Measurements from ENCODE around the gene SESN1.

Gene SESN1

DNA sequence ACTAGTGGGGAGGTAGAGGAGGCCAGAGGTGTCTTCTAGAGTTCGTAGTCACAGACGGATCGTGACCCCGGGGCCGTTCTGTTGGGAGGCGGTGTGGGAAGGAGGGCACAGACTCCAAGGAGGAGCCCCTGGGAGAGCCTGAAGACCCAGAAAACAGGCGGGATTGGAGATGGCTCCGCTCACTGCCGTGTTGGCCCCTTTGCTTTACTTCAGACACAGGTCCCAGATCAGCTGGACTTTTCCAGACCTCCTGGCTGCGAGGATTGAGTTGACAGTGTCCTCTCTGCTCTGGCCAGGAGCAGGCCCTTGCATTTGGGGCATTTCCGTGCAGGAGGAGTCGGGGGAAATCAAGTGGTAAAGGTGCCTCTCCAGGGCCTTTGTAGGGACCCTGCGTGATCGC is 133.6 kb downstream of the SESN1 start:
- H3K4me3 ChIP-seq (ENCODE audit: low read depth in 1 of 2, low read length in 2 of 2): no peak overlapping the region
- H3K9ac ChIP-seq (ENCODE audit: low read depth, low read length): no peak overlapping the region
- ATAC-seq (ENCODE audit: insufficient read depth, low read depth) (no peak), DNase-seq (no peak)
- TF ChIP-seq EZH2 (IDR thresholded peaks at IDR 0.05; ENCODE audit: borderline replicate concordance, low read depth, low read length, severe bottlenecking): no peak
- TF ChIP-seq, protein P1, sequence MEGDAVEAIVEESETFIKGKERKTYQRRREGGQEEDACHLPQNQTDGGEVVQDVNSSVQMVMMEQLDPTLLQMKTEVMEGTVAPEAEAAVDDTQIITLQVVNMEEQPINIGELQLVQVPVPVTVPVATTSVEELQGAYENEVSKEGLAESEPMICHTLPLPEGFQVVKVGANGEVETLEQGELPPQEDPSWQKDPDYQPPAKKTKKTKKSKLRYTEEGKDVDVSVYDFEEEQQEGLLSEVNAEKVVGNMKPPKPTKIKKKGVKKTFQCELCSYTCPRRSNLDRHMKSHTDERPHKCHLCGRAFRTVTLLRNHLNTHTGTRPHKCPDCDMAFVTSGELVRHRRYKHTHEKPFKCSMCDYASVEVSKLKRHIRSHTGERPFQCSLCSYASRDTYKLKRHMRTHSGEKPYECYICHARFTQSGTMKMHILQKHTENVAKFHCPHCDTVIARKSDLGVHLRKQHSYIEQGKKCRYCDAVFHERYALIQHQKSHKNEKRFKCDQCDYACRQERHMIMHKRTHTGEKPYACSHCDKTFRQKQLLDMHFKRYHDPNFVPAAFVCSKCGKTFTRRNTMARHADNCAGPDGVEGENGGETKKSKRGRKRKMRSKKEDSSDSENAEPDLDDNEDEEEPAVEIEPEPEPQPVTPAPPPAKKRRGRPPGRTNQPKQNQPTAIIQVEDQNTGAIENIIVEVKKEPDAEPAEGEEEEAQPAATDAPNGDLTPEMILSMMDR (IDR thresholded peaks at IDR 0.05; ENCODE audit: borderline replicate concordance, extremely low read depth, low read length, poor library complexity, severe bottlenecking): no peak
- H4K20me1 ChIP-seq (ENCODE audit: insufficient read depth, low read length): no peaks in the 10 kb centered on the region
- no peaks in the 10 kb centered on the region for H3K79me2 ChIP-seq (ENCODE audit: insufficient read depth, low read length)
- no peaks in the 10 kb centered on the region for H3K27me3 ChIP-seq (ENCODE audit: insufficient read depth, low read length, poor library complexity)
- H3K9me3 ChIP-seq (ENCODE audit: insufficient read depth, low read length, severe bottlenecking): no peaks in the 10 kb centered on the region
- H2AFZ ChIP-seq (ENCODE audit: low read depth, low read length): no peak overlapping the region
- no peaks in the 10 kb centered on the region for H3K4me1 ChIP-seq (ENCODE audit: insufficient read depth, low read length)
- no peaks in the 10 kb centered on the region for H3K36me3 ChIP-seq (ENCODE audit: insufficient read depth, low read length)
- H3K27ac ChIP-seq (ENCODE audit: low read length): no peak overlapping the region
- no peak overlapping the region for H3K4me2 ChIP-seq (ENCODE audit: insufficient read depth, low read length)

DNA sequence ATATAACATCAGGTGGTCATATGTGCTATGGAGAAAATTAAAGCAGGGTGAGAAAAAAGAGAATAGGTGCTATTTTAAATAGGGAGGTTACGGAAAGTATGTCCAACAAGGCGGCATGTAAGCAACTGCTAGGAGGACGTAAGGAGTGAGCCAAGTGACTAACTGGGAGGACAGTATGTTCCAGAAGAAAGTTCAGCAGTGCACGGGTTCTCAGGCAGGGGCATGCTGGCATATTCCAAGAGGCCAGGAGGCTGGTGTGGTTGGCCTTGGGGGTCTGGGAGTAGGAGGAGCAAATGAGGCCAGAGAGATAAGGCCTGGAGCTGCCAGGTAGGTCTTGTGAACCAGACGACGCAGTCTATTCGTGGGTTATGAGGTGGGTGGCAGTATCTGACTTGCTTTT is 134.0 kb downstream of the SESN1 start:
- H3K4me1 ChIP-seq (ENCODE audit: insufficient read depth, low read length): no peaks in the 10 kb centered on the region
- no peaks in the 10 kb centered on the region for H4K20me1 ChIP-seq (ENCODE audit: insufficient read depth, low read length)
- no peaks in the 10 kb centered on the region for H3K27me3 ChIP-seq (ENCODE audit: insufficient read depth, low read length, poor library complexity)
- no peak overlapping the region for H3K27ac ChIP-seq (ENCODE audit: low read length)
- H3K36me3 ChIP-seq (ENCODE audit: insufficient read depth, low read length): no peaks in the 10 kb centered on the region
- no peak overlapping the region for H2AFZ ChIP-seq (ENCODE audit: low read depth, low read length)
- no peaks in the 10 kb centered on the region for H3K79me2 ChIP-seq (ENCODE audit: insufficient read depth, low read length)
- TF ChIP-seq, protein P1 (IDR thresholded peaks at IDR 0.05; ENCODE audit: borderline replicate concordance, extremely low read depth, low read length, poor library complexity, severe bottlenecking): no peak
- no peak for TF ChIP-seq EZH2 (IDR thresholded peaks at IDR 0.05; ENCODE audit: borderline replicate concordance, low read depth, low read length, severe bottlenecking)
- no peak overlapping the region for H3K9ac ChIP-seq (ENCODE audit: low read depth, low read length)
- no peak overlapping the region for H3K4me2 ChIP-seq (ENCODE audit: insufficient read depth, low read length)
- no peak for DNase-seq
- no peak overlapping the region for H3K4me3 ChIP-seq (ENCODE audit: low read depth in 1 of 2, low read length in 2 of 2)
- ATAC-seq (ENCODE audit: insufficient read depth, low read depth): no peak
- no peaks in the 10 kb centered on the region for H3K9me3 ChIP-seq (ENCODE audit: insufficient read depth, low read length, severe bottlenecking)

DNA sequence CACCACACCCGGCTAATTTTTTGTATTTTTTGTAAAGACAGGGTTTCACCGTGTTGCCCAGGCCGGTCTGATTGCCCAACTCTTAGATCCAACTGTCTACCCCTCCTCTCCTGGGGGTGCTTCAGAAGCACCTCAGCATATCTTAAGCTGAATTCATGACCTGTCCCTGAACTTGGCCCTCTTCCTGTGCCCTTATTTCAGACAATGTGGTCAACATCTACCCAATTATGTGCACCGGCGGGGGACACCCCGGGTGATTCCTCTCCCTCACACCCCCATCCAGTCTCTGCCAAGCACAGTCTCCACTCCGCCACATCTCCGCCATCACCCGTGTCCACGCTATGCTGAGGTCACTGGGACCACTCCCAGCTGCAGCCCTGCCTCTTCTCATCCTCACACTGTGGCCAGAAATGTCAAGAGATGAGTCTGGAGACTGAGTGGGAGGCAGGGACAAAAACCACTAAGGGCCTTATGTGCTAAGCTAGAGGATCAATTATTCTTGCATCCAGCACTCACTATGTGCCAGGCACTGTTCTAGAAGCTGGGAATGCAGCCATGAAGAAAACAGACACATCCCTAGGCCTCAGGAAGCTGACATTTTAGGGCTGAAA is 134.6 kb downstream of the SESN1 start:
- TF ChIP-seq EZH2 (IDR thresholded peaks at IDR 0.05; ENCODE audit: borderline replicate concordance, low read depth, low read length, severe bottlenecking): no peak
- TF ChIP-seq, protein P1 (IDR thresholded peaks at IDR 0.05; ENCODE audit: borderline replicate concordance, extremely low read depth, low read length, poor library complexity, severe bottlenecking): no peak
- H2AFZ ChIP-seq (ENCODE audit: low read depth, low read length): no peak overlapping the region
- no peak for DNase-seq
- H3K27ac ChIP-seq (ENCODE audit: low read length): no peak overlapping the region
- no peaks in the 10 kb centered on the region for H4K20me1 ChIP-seq (ENCODE audit: insufficient read depth, low read length)
- no peaks in the 10 kb centered on the region for H3K4me1 ChIP-seq (ENCODE audit: insufficient read depth, low read length)
- no peak for ATAC-seq (ENCODE audit: insufficient read depth, low read depth)
- no peak overlapping the region for H3K9ac ChIP-seq (ENCODE audit: low read depth, low read length)
- H3K4me3 ChIP-seq (ENCODE audit: low read depth in 1 of 2, low read length in 2 of 2): no peak overlapping the region
- H3K79me2 ChIP-seq (ENCODE audit: insufficient read depth, low read length): no peaks in the 10 kb centered on the region
- no peaks in the 10 kb centered on the region for H3K9me3 ChIP-seq (ENCODE audit: insufficient read depth, low read length, severe bottlenecking)
- no peak overlapping the region for H3K4me2 ChIP-seq (ENCODE audit: insufficient read depth, low read length)
- no peaks in the 10 kb centered on the region for H3K36me3 ChIP-seq (ENCODE audit: insufficient read depth, low read length)
- H3K27me3 ChIP-seq (ENCODE audit: insufficient read depth, low read length, poor library complexity): no peaks in the 10 kb centered on the region

Measured in DND-41 (cell line).